IMR-90 (cell line): ENCODE results near the gene ZNF827. TPM values are rescaled to one million over a fixed set of nuclear protein-coding genes. Genes with fewer than 3 reads are reported as not detected.

ENCODE experiments used
- ATAC-seq: fragments of 200-7000 bp; cut with Tn5 transposase; 2 replicates; pipeline ENCODE4 v1.9.1; 2020; ENCODE audit warnings: low read depth, mild to moderate bottlenecking, moderate library complexity
- BruUV-seq: library from RNA; stranded (reverse); fragments of 400-500 nt; replicated peaks from 2 replicates; lab custom pipeline; 2021; lab: Mats Ljungman, UMichigan
- CTCF ChIA-PET: fragments of 300-600 bp; formaldehyde crosslinking; extraction: SDS; loops from one replicate; lab custom pipeline; 2021; ENCODE audit warnings: antibody characterized with exemption; lab: Yijun Ruan, JAX
- POLR2A ChIA-PET: fragments of 300-600 bp; sonication (Branson Sonifier 250); formaldehyde crosslinking; loops from one replicate; lab custom pipeline; 2022; ENCODE audit warnings: antibody characterized with exemption; ENCODE audit not compliant: unreplicated experiment; lab: Charles Lee
- DNase-seq: peaks from one replicate; pipeline ENCODE4 v3.0.0; 2013
- H2AFZ ChIP-seq: replicated peaks from 2 replicates; pipeline ENCODE3; 2013; ENCODE audit warnings: low read length, mild to moderate bottlenecking; ENCODE audit not compliant: poor library complexity
- H2AK5ac ChIP-seq: 2 replicates; pipeline ENCODE4 v1.6.1; 2013; ENCODE audit warnings: low read depth, low read length, inconsistent platforms
- H2AK9ac ChIP-seq: replicated peaks from 2 replicates; pipeline ENCODE3; 2013; ENCODE audit warnings: mild to moderate bottlenecking, low read depth, low read length, moderate library complexity; ENCODE audit not compliant: poor library complexity
- H2BK120ac ChIP-seq: 2 replicates; pipeline ENCODE4 v1.6.1; 2013; ENCODE audit warnings: low read depth, low read length, inconsistent platforms
- H2BK15ac ChIP-seq: 3 replicates; pipeline ENCODE4 v1.6.1; 2013; ENCODE audit warnings: low read depth, low read length, inconsistent platforms
- H2BK20ac ChIP-seq: 2 replicates; pipeline ENCODE4 v1.6.1; 2013; ENCODE audit warnings: low read depth, mild to moderate bottlenecking, inconsistent platforms, low read length, moderate library complexity
- H2BK5ac ChIP-seq: 2 replicates; pipeline ENCODE4 v1.6.1; 2013; ENCODE audit warnings: mild to moderate bottlenecking, low read depth, low read length, inconsistent platforms; ENCODE audit not compliant: poor library complexity, severe bottlenecking
- H3K14ac ChIP-seq: replicated peaks from 2 replicates; pipeline ENCODE4 v1.6.1; 2013; ENCODE audit warnings: low read depth, low read length, inconsistent platforms
- H3K18ac ChIP-seq: 2 replicates; pipeline ENCODE4 v1.6.1; 2013; ENCODE audit warnings: low read depth, low read length, control low read depth
- H3K23ac ChIP-seq: 2 replicates; pipeline ENCODE4 v1.6.1; 2013; ENCODE audit warnings: low read depth, low read length, inconsistent platforms
- H3K27ac ChIP-seq: 2 replicates; pipeline ENCODE4 v1.5.1; 2013; ENCODE audit warnings: mild to moderate bottlenecking, control low read depth, low read length; ENCODE audit not compliant: insufficient read depth
- H3K27me3 ChIP-seq: 2 replicates; pipeline ENCODE4 v1.6.1; 2013; ENCODE audit warnings: low read length; ENCODE audit not compliant: control insufficient read depth, insufficient read depth
- H3K36me3 ChIP-seq: 2 replicates; pipeline ENCODE4 v1.6.1; 2013; ENCODE audit warnings: low read length, mixed read lengths; ENCODE audit not compliant: control insufficient read depth, insufficient read depth
- H3K4ac ChIP-seq: 2 replicates; pipeline ENCODE4 v1.6.1; 2013; ENCODE audit warnings: low read depth, low read length, inconsistent platforms
- H3K4me1 ChIP-seq: 2 replicates; pipeline ENCODE4 v1.6.1; 2013; ENCODE audit warnings: low read length, mixed read lengths; ENCODE audit not compliant: control insufficient read depth, insufficient read depth
- H3K4me2 ChIP-seq: 2 replicates; pipeline ENCODE4 v1.6.1; 2013; ENCODE audit warnings: low read depth, mild to moderate bottlenecking, control low read depth, low read length, moderate library complexity
- H3K4me3 ChIP-seq: 2 replicates; pipeline ENCODE4 v1.5.1; 2013; ENCODE audit warnings: low read depth, mild to moderate bottlenecking, control low read depth, low read length, moderate library complexity; ENCODE audit not compliant: insufficient read depth
- H3K56ac ChIP-seq: 2 replicates; pipeline ENCODE4 v1.6.1; 2013; ENCODE audit warnings: low read length, inconsistent platforms; ENCODE audit not compliant: insufficient read depth; ENCODE audit errors: extremely low read depth
- H3K79me1 ChIP-seq, 2 experiments: 2 replicates each; pipeline ENCODE4 v1.6.1; 2013; ENCODE audit warnings: low read length in 2 of 2, inconsistent platforms in 1 of 2, low read depth in 1 of 2
- H3K9ac ChIP-seq: 2 replicates; pipeline ENCODE4 v1.6.1; 2013; ENCODE audit warnings: low read depth, low read length, control low read depth
- H3K9me1 ChIP-seq: 2 replicates; pipeline ENCODE4 v1.6.1; 2013; ENCODE audit warnings: low read length, inconsistent platforms; ENCODE audit not compliant: insufficient read depth
- H3K9me3 ChIP-seq: 2 replicates; pipeline ENCODE4 v1.6.1; 2013; ENCODE audit warnings: low read length; ENCODE audit not compliant: control insufficient read depth, insufficient read depth
- H4K20me1 ChIP-seq: 2 replicates; pipeline ENCODE4 v1.6.1; 2013; ENCODE audit warnings: low read length, inconsistent platforms; ENCODE audit not compliant: insufficient read depth
- H4K5ac ChIP-seq: 2 replicates; pipeline ENCODE4 v1.6.1; 2013; ENCODE audit warnings: mild to moderate bottlenecking, low read depth, low read length, control low read depth
- H4K8ac ChIP-seq, 2 experiments: 2 replicates each; pipeline ENCODE4 v1.6.1; 2013; ENCODE audit warnings: low read depth in 2 of 2, low read length in 2 of 2, control low read depth in 1 of 2, inconsistent platforms in 1 of 2
- H4K91ac ChIP-seq: 2 replicates; pipeline ENCODE4 v1.6.1; 2013; ENCODE audit warnings: low read depth, low read length, inconsistent platforms; ENCODE audit not compliant: insufficient read depth
- BHLHE40 ChIP-seq: fragments of 150-350 bp; IDR thresholded peaks from 2 replicates; pipeline ENCODE4 v1.6.1; 2016; ENCODE audit warnings: mild to moderate bottlenecking, low read depth, low read length
- CEBPB ChIP-seq: IDR thresholded peaks from 2 replicates; pipeline ENCODE4 v1.6.1; 2012; ENCODE audit warnings: low read depth, low read length, improper control_type of control experiment
- CHD1 ChIP-seq: IDR thresholded peaks from 2 replicates; pipeline ENCODE4 v1.6.1; 2012; ENCODE audit warnings: low read depth, low read length, improper control_type of control experiment
- ELK1 ChIP-seq: fragments of 150-350 bp; IDR thresholded peaks from 2 replicates; pipeline ENCODE4 v1.6.1; 2016; ENCODE audit warnings: low read depth, mild to moderate bottlenecking, low read length, moderate library complexity, borderline replicate concordance
- FOS ChIP-seq: fragments of 150-350 bp; IDR thresholded peaks from 2 replicates; pipeline ENCODE4 v1.6.1; 2016; ENCODE audit warnings: low read depth, low read length
- MAFK ChIP-seq: IDR thresholded peaks from 2 replicates; pipeline ENCODE4 v1.6.1; 2012; ENCODE audit warnings: low read depth, low read length, improper control_type of control experiment
- MAZ ChIP-seq: IDR thresholded peaks from 2 replicates; pipeline ENCODE4 v1.6.1; 2012; ENCODE audit warnings: low read depth, mild to moderate bottlenecking, low read length, improper control_type of control experiment, moderate library complexity, borderline replicate concordance
- MXI1 ChIP-seq: IDR thresholded peaks from 2 replicates; pipeline ENCODE4 v1.6.1; 2012; ENCODE audit warnings: low read depth, mild to moderate bottlenecking, low read length, moderate library complexity, borderline replicate concordance
- NFE2L2 ChIP-seq: fragments of 150-350 bp; IDR thresholded peaks from 2 replicates; pipeline ENCODE4 v1.6.1; 2016; ENCODE audit warnings: low read depth, mild to moderate bottlenecking, low read length
- POLR2A ChIP-seq: IDR thresholded peaks from 2 replicates; pipeline ENCODE4 v1.6.1; 2012; ENCODE audit warnings: mild to moderate bottlenecking, low read depth, low read length
- RCOR1 ChIP-seq: IDR thresholded peaks from 2 replicates; pipeline ENCODE4 v1.6.1; 2012; ENCODE audit warnings: mild to moderate bottlenecking, low read length, improper control_type of control experiment; ENCODE audit not compliant: insufficient replicate concordance
- RFX5 ChIP-seq: IDR thresholded peaks from 2 replicates; pipeline ENCODE4 v1.8.0; 2012; ENCODE audit warnings: low read depth, mild to moderate bottlenecking, low read length, moderate library complexity
- SMC3 ChIP-seq: fragments of 150-350 bp; IDR thresholded peaks from 2 replicates; pipeline ENCODE4 v1.6.1; 2016; ENCODE audit warnings: low read depth, mild to moderate bottlenecking, antibody characterized with exemption, low read length, moderate library complexity
- USF2 ChIP-seq: fragments of 150-350 bp; IDR thresholded peaks from 2 replicates; pipeline ENCODE4 v1.6.1; 2017; ENCODE audit warnings: mild to moderate bottlenecking, antibody characterized with exemption, low read length, low read depth
- WGBS, 2 experiments: methylation state at CpG; one replicate each; pipeline versions ENCODE4 v1.1.5 to v1.1.7; 2013; ENCODE audit warnings: missing lambda C conversion rate in 2 of 2; ENCODE audit not compliant: insufficient read length in 1 of 2; ENCODE audit errors: extremely low coverage in 2 of 2; 5-methylcytosine and 5-hydroxymethylcytosine counted together
- dilution Hi-C: fragments of 300-500 bp; cut with HindIII; formaldehyde crosslinking; loops from one replicate; pipeline ENCODE4 v1.14.3; 2018; ENCODE audit warnings: low sequenced_read_pairs; ENCODE audit not compliant: unreplicated experiment
- in situ Hi-C: fragments of 300-500 bp; cut with MboI; formaldehyde crosslinking; loops from 3 replicates; pipeline ENCODE4 v1.14.3; 2019; ENCODE audit warnings: low sequenced_read_pairs, inconsistent platforms, mixed read lengths
- intact Hi-C: fragments of 100-400 bp; cut with micrococcal nuclease; formaldehyde crosslinking; loops from 2 replicates; pipeline ENCODE4 v1.10.0; 2022
- polyA plus RNA-seq, 3 experiments: library from polyadenylated mRNA; depleted of rRNA; stranded (reverse); fragments of >200 nt; gene quantifications; 2 replicates each; pipeline ENCODE4 v1.2.3, GENCODE V29; 2012; ENCODE audit warnings: low replicate concordance in 1 of 3
- total RNA-seq: library from RNA; depleted of rRNA; stranded (reverse); fragments of >200 nt; gene quantifications from 2 replicates; pipeline ENCODE4 v1.2.3, GENCODE V29; 2012

Gene ZNF827
- total and polyA plus RNA-seq, 2 of the 4 experiments (the other 2 are of a cell fraction): 6.6 to 31.7 TPM

- Histone ChIP-seq H4K5ac (no peak overlapping the region), H3K56ac (no peak overlapping the region), H2BK120ac (no peak overlapping the region), H3K23ac (no peak overlapping the region), H2BK5ac (no peak overlapping the region), H2BK15ac (no peak overlapping the region), H3K27me3 (no peaks in the 10 kb centered on the region; the same call in none of the 2 replicates), H3K4ac (no peak overlapping the region), H3K9me3 (peaks cover 3% of the 10 kb centered on the region; the same call in 1 of the 2 replicates), H3K9me1 (peaks cover 3% of the 10 kb centered on the region; the same call in 1 of the 2 replicates), H3K36me3 (no peaks in the 10 kb centered on the region), H3K4me1 (no peaks in the 10 kb centered on the region; the same call in 1 of the 2 replicates), H4K91ac (no peak overlapping the region), H4K20me1 (no peaks in the 10 kb centered on the region), H2AK5ac (no peak overlapping the region), H2BK20ac (no peak overlapping the region), H3K14ac (no peak overlapping the region), H3K4me2 (no peak overlapping the region), H3K18ac (no peak overlapping the region), H2AK9ac (no peak overlapping the region), H3K27ac (no peak overlapping the region), H4K8ac (no peak overlapping the region), H3K79me1 (no peaks in the 10 kb centered on the region), H2AFZ (no peak overlapping the region), H3K4me3 (no peak overlapping the region), H3K9ac (no peak overlapping the region)
- BruUV-seq: no TSS peak
- intact Hi-C loops (no loop called here), in situ Hi-C loops (loop anchor here (25.0 kb wide), 1 partner anchor 955 kb away; no protein-coding TSS in a partner anchor), dilution Hi-C loops (no loop called here)
- CTCF ChIA-PET: no interaction called here
- POLR2A ChIA-PET: no interaction called here
- DNase-seq (no peak), ATAC-seq (no peak)
- WGBS, 2 experiments: no CpG with 5 or more reads among the region's 1 CpG
- TF ChIP-seq CEBPB: no peak
- no peak for TF ChIP-seq RCOR1
- TF ChIP-seq BHLHE40: no peak
- TF ChIP-seq USF2: no peak
- TF ChIP-seq CHD1: no peak
- no peak for TF ChIP-seq MXI1
- no peak for TF ChIP-seq MAZ
- no peak for TF ChIP-seq NFE2L2
- no peak for TF ChIP-seq FOS
- no peak for TF ChIP-seq ELK1
- no peak for TF ChIP-seq MAFK
- no peak for TF ChIP-seq RFX5
- TF ChIP-seq SMC3: no peak
- TF ChIP-seq POLR2A: no peak
These were observed 18.7 kb upstream of the ZNF827 start for GRCh38 chr4:145957302-145957701.
